ENCODE measurements around the gene C12orf43.

C12orf43 gene

DNA sequence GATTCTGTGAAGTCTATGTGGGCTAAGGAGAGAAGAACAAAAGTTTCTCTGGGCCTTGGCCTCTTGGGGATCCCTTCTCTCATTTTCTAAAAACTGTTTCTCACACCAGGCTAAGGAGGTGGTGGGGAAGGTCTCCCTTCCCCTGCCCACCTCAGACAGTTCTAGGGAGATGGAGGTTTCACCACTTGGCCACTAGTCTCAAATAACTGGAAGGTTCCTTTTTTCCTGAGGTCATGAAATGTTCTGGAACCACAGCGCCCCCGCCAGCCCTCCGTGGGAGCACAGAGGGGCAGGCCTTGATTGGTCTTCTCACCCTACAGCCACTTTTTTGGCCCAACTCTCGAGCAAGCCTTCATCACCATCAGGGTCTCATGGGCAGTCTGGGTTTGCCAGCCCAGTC lies 12.6 kb downstream of the C12orf43 start:
- Histone ChIP-seq H3K27me3 (ENCODE audit: insufficient read depth, poor library complexity, severe bottlenecking) (no peaks in the 10 kb centered on the region), H3K27ac (replicated peaks) (no peak overlapping the region), H3K4me3 (replicated peaks; ENCODE audit: insufficient read depth, low read length) (no peak overlapping the region)
- TF ChIP-seq POLR2AphosphoS5 (IDR thresholded peaks at IDR 0.05; ENCODE audit: low read depth) = no peak
- TF ChIP-seq, protein P1, sequence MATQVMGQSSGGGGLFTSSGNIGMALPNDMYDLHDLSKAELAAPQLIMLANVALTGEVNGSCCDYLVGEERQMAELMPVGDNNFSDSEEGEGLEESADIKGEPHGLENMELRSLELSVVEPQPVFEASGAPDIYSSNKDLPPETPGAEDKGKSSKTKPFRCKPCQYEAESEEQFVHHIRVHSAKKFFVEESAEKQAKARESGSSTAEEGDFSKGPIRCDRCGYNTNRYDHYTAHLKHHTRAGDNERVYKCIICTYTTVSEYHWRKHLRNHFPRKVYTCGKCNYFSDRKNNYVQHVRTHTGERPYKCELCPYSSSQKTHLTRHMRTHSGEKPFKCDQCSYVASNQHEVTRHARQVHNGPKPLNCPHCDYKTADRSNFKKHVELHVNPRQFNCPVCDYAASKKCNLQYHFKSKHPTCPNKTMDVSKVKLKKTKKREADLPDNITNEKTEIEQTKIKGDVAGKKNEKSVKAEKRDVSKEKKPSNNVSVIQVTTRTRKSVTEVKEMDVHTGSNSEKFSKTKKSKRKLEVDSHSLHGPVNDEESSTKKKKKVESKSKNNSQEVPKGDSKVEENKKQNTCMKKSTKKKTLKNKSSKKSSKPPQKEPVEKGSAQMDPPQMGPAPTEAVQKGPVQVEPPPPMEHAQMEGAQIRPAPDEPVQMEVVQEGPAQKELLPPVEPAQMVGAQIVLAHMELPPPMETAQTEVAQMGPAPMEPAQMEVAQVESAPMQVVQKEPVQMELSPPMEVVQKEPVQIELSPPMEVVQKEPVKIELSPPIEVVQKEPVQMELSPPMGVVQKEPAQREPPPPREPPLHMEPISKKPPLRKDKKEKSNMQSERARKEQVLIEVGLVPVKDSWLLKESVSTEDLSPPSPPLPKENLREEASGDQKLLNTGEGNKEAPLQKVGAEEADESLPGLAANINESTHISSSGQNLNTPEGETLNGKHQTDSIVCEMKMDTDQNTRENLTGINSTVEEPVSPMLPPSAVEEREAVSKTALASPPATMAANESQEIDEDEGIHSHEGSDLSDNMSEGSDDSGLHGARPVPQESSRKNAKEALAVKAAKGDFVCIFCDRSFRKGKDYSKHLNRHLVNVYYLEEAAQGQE (IDR thresholded peaks at IDR 0.05; ENCODE audit: insufficient replicate concordance, low read depth) = no peak
- peak in 1 of 2 experiments; percentile 62 for DNase-seq (ENCODE audit: low read depth in 1 of 2, low spot score in 1 of 2)

GRCh38 chr12:121001841-121002483 lies 14.3 kb downstream of the C12orf43 start:
- H3K4me3 ChIP-seq (replicated peaks; ENCODE audit: insufficient read depth, low read length) = no peak overlapping the region
- no peak for TF ChIP-seq CTCF (IDR thresholded peaks at IDR 0.05; ENCODE audit: insufficient read depth, low read length)
- no peak for TF ChIP-seq SPI1 (IDR thresholded peaks at IDR 0.05; ENCODE audit: borderline replicate concordance, low read depth)
- TF ChIP-seq GABPA (IDR thresholded peaks at IDR 0.05; ENCODE audit: low read depth) = no peak
- TF ChIP-seq, protein P1 (IDR thresholded peaks at IDR 0.05; ENCODE audit: insufficient replicate concordance, low read depth) = no peak
- no peak for TF ChIP-seq POLR2AphosphoS5 (IDR thresholded peaks at IDR 0.05; ENCODE audit: low read depth)
- DNase-seq (ENCODE audit: low read depth in 1 of 2, low spot score in 1 of 2) = no peak
- no peak overlapping the region for H3K27ac ChIP-seq (replicated peaks)
- no peaks in the 10 kb centered on the region for H3K27me3 ChIP-seq (ENCODE audit: insufficient read depth, poor library complexity, severe bottlenecking)

DNA sequence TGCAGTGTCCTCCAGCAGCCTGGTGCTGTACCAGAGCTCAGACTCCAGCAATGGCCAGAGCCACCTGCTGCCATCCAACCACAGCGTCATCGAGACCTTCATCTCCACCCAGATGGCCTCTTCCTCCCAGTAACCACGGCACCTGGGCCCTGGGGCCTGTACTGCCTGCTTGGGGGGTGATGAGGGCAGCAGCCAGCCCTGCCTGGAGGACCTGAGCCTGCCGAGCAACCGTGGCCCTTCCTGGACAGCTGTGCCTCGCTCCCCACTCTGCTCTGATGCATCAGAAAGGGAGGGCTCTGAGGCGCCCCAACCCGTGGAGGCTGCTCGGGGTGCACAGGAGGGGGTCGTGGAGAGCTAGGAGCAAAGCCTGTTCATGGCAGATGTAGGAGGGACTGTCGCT lies 15.2 kb downstream of the C12orf43 start:
- no peak overlapping the region for H3K4me3 ChIP-seq (replicated peaks; ENCODE audit: insufficient read depth, low read length)

More for the DNA sequence above, 15.2 kb downstream of the C12orf43 start:
- H3K27me3 ChIP-seq (ENCODE audit: insufficient read depth, poor library complexity, severe bottlenecking) = no peaks in the 10 kb centered on the region
- no peak for DNase-seq (ENCODE audit: low read depth in 1 of 2, low spot score in 1 of 2)
- no peak overlapping the region for H3K27ac ChIP-seq (replicated peaks)
- TF ChIP-seq GABPA (IDR thresholded peaks at IDR 0.05; ENCODE audit: low read depth) (no peak), CTCF (IDR thresholded peaks at IDR 0.05; ENCODE audit: insufficient read depth, low read length) (no peak), SPI1 (IDR thresholded peaks at IDR 0.05; ENCODE audit: borderline replicate concordance, low read depth) (no peak), POLR2AphosphoS5 (IDR thresholded peaks at IDR 0.05; ENCODE audit: low read depth) (no peak)
- TF ChIP-seq, protein P1 (IDR thresholded peaks at IDR 0.05; ENCODE audit: insufficient replicate concordance, low read depth) = no peak

Measured in HL-60 (cell line).